Neural crest cell (in vitro differentiated cells): ENCODE measurements around the gene ATP6V1A. TPM values are rescaled to one million over a fixed set of nuclear protein-coding genes. Genes with fewer than 3 reads are reported as not detected.

ENCODE experiments used
- DNase-seq: peaks from one replicate; pipeline ENCODE4 v3.0.0; 2021; ENCODE audit warnings: low read depth, mixed read lengths, low spot score
- H3K27ac Mint-ChIP-seq: one replicate; pipeline ENCODE4 v1.8.0; 2021; ENCODE audit warnings: mild to moderate bottlenecking, mixed read lengths; ENCODE audit not compliant: unreplicated experiment
- H3K27me3 Mint-ChIP-seq: 2 replicates; pipeline ENCODE4 v1.8.0; 2021; ENCODE audit warnings: low read depth, mild to moderate bottlenecking, mixed read lengths
- H3K36me3 Mint-ChIP-seq: 2 replicates; pipeline ENCODE4 v1.8.0; 2021; ENCODE audit warnings: low read depth, mild to moderate bottlenecking, mixed read lengths
- H3K4me1 Mint-ChIP-seq: 2 replicates; pipeline ENCODE4 v1.8.0; 2021; ENCODE audit warnings: mixed read lengths
- H3K4me3 Mint-ChIP-seq: one replicate; pipeline ENCODE4 v1.8.0; 2021; ENCODE audit warnings: mild to moderate bottlenecking, mixed read lengths
- H3K9me3 Mint-ChIP-seq: 2 replicates; pipeline ENCODE4 v1.8.0; 2021; ENCODE audit warnings: mixed read lengths
- total RNA-seq: library from RNA; stranded (reverse); gene quantifications from 2 replicates; pipeline ENCODE4 v1.2.1, GENCODE V29; 2021
- TF ChIP-seq, protein P1 (sequence below): fragments of 200-600 bp; sonication (generic); conservative IDR thresholded peaks from 2 replicates; pipeline ENCODE4 v1.5.0; 2021; ENCODE audit warnings: antibody characterized with exemption, mild to moderate bottlenecking

The ATP6V1A gene
- total RNA-seq, 1 donor from 2014 or later: 58.1 TPM

GRCh38 chr3:113825090-113825489, 78.3 kb downstream of the ATP6V1A start:
- TF ChIP-seq, protein P1, sequence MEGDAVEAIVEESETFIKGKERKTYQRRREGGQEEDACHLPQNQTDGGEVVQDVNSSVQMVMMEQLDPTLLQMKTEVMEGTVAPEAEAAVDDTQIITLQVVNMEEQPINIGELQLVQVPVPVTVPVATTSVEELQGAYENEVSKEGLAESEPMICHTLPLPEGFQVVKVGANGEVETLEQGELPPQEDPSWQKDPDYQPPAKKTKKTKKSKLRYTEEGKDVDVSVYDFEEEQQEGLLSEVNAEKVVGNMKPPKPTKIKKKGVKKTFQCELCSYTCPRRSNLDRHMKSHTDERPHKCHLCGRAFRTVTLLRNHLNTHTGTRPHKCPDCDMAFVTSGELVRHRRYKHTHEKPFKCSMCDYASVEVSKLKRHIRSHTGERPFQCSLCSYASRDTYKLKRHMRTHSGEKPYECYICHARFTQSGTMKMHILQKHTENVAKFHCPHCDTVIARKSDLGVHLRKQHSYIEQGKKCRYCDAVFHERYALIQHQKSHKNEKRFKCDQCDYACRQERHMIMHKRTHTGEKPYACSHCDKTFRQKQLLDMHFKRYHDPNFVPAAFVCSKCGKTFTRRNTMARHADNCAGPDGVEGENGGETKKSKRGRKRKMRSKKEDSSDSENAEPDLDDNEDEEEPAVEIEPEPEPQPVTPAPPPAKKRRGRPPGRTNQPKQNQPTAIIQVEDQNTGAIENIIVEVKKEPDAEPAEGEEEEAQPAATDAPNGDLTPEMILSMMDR: peak; percentile 40
- no peak overlapping the region for H3K27ac Mint-ChIP-seq
- no peaks in the 10 kb centered on the region for H3K27me3 Mint-ChIP-seq
- no peaks in the 10 kb centered on the region for H3K36me3 Mint-ChIP-seq
- DNase-seq: no peak
- no peaks in the 10 kb centered on the region for H3K4me1 Mint-ChIP-seq
- no peak overlapping the region for H3K4me3 Mint-ChIP-seq
- H3K9me3 Mint-ChIP-seq: no peaks in the 10 kb centered on the region

DNA sequence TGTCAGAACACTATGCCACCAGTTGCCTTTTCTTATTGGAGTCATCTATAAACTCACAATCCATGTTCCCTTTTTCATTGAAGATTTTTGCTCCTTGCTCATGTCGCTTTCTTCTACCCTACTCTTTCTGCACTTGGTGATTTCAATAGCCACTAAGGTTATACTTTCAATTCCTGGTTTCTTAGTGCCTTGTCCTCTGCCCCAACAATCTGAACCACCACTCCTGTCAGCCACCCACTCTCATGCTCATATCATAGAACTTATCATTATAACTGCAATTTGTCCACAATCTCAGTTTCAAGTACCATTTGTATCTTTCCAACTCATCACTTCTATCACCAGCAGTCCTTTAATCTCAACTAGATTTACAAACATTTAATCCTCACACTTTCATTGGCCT, 81.8 kb downstream of the ATP6V1A start:
- peaks cover 6% of the 10 kb centered on the region for H3K9me3 Mint-ChIP-seq
- TF ChIP-seq, protein P1: no peak
- H3K27me3 Mint-ChIP-seq: no peaks in the 10 kb centered on the region
- H3K4me1 Mint-ChIP-seq: no peaks in the 10 kb centered on the region
- peak overlapping the region; percentile 23 for H3K27ac Mint-ChIP-seq
- no peak for DNase-seq
- H3K4me3 Mint-ChIP-seq: no peak overlapping the region
- H3K36me3 Mint-ChIP-seq: no peaks in the 10 kb centered on the region

DNA sequence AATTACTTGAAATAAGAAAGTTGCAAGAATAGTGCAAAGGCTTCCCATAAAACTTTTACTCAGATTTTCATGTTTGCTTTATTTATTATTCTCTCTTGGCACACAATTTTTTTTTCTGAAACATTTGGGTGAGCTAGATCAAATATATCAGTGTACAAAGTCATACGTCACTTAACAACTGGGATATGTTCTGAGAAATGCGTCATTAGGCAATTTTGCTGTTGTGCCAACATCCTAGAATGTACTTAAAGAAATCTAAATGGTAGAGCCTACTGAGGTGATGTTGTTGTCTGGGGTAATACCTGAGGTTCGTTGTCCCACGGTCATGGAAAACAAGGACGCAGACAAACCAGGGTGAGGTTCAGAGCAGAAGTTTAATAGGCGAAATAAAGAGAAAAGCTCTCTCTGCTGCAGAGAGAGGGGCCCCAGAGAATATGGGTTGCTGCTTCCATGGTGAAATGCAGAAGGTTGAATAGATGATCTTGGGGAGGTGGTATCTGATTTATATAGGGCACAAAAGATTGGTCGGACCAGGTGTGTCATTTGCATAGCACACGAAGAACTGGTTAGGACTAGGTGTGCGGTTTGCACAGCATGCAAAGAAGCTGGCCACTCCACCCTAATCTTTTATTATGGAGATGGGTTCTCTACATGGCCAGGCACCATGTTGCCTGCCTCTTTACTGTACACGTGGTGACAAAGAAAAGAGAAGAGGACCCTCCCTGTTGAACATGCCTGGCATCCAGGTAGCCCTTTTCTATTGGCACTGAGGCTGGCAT, 82.9 kb downstream of the ATP6V1A start:
- Mint-ChIP-seq H3K27ac (no peak overlapping the region), H3K9me3 (peaks cover 6% of the 10 kb centered on the region), H3K27me3 (no peaks in the 10 kb centered on the region), H3K4me1 (no peaks in the 10 kb centered on the region), H3K4me3 (no peak overlapping the region), H3K36me3 (no peaks in the 10 kb centered on the region)
- TF ChIP-seq, protein P1: no peak
- no peak for DNase-seq

DNA sequence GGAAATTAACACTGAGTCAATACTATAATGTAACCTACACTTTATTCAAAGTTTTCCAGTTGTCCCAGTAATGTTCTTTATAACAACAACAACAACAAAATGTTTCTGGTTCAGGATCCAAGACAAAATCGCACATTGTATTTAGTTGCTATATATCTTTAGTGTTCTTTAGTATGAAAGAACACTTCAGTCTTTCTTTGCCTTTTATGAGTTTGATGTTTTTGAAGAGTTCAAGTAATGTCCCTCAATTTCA, 84.2 kb downstream of the ATP6V1A start:
- TF ChIP-seq, protein P1: no peak
- Mint-ChIP-seq H3K27me3 (no peaks in the 10 kb centered on the region), H3K27ac (no peak overlapping the region), H3K36me3 (no peaks in the 10 kb centered on the region), H3K9me3 (peaks cover 6% of the 10 kb centered on the region), H3K4me1 (no peaks in the 10 kb centered on the region), H3K4me3 (no peak overlapping the region)
- DNase-seq: no peak

GRCh38 chr3:113832477-113833164, 85.8 kb downstream of the ATP6V1A start:
- Mint-ChIP-seq H3K9me3 (peaks cover 6% of the 10 kb centered on the region), H3K4me3 (no peak overlapping the region), H3K27ac (no peak overlapping the region), H3K36me3 (no peaks in the 10 kb centered on the region), H3K27me3 (no peaks in the 10 kb centered on the region), H3K4me1 (no peaks in the 10 kb centered on the region)
- TF ChIP-seq, protein P1: no peak
- no peak for DNase-seq
